ACC112 (cell line): ENCODE measurements around the gene MN1.

Experiments used
- H2AFZ ChIP-seq: fragments of 200-600 bp; sonication (generic); one replicate; pipeline ENCODE4 v1.6.0; 2017; ENCODE audit warnings: antibody characterized with exemption, low read length; ENCODE audit not compliant: unreplicated experiment
- H3K27ac ChIP-seq: fragments of 200-600 bp; sonication (generic); 2 replicates; pipeline ENCODE4 v1.5.1; 2014; ENCODE audit warnings: low read depth, mild to moderate bottlenecking, antibody characterized with exemption, low read length, moderate library complexity
- H3K27me3 ChIP-seq: fragments of 200-600 bp; sonication (generic); 2 replicates; pipeline ENCODE4 v1.6.1; 2014; ENCODE audit warnings: mild to moderate bottlenecking, antibody characterized with exemption, low read length, moderate library complexity, mixed read lengths; ENCODE audit not compliant: insufficient read depth
- H3K36me3 ChIP-seq: fragments of 200-600 bp; sonication (generic); 2 replicates; pipeline ENCODE4 v1.6.1; 2016; ENCODE audit warnings: mild to moderate bottlenecking, antibody characterized with exemption, low read length, moderate library complexity, mixed read lengths; ENCODE audit not compliant: insufficient read depth
- H3K4me1 ChIP-seq: fragments of 200-600 bp; sonication (generic); one replicate; pipeline ENCODE4 v1.6.1; 2016; ENCODE audit warnings: low read length, mixed read lengths; ENCODE audit not compliant: insufficient read depth, unreplicated experiment, control insufficient read depth
- H3K4me3 ChIP-seq: fragments of 200-600 bp; sonication (generic); 2 replicates; pipeline ENCODE4 v1.5.1; 2014; ENCODE audit warnings: mild to moderate bottlenecking, low read depth, low read length
- H3K79me2 ChIP-seq: fragments of 200-600 bp; sonication (generic); one replicate; pipeline ENCODE4 v1.6.0; 2016; ENCODE audit warnings: low read length; ENCODE audit not compliant: control insufficient read depth, unreplicated experiment, insufficient read depth

MN1 gene

GRCh38 chr22:27711012-27711411 lies 90.5 kb downstream of the MN1 start:
- Histone ChIP-seq H3K27me3 (no peaks in the 10 kb centered on the region), H3K27ac (no peak overlapping the region), H3K4me3 (no peak overlapping the region), H3K79me2 (no peaks in the 10 kb centered on the region), H3K4me1 (no peaks in the 10 kb centered on the region), H2AFZ (no peak overlapping the region), H3K36me3 (no peaks in the 10 kb centered on the region)

DNA sequence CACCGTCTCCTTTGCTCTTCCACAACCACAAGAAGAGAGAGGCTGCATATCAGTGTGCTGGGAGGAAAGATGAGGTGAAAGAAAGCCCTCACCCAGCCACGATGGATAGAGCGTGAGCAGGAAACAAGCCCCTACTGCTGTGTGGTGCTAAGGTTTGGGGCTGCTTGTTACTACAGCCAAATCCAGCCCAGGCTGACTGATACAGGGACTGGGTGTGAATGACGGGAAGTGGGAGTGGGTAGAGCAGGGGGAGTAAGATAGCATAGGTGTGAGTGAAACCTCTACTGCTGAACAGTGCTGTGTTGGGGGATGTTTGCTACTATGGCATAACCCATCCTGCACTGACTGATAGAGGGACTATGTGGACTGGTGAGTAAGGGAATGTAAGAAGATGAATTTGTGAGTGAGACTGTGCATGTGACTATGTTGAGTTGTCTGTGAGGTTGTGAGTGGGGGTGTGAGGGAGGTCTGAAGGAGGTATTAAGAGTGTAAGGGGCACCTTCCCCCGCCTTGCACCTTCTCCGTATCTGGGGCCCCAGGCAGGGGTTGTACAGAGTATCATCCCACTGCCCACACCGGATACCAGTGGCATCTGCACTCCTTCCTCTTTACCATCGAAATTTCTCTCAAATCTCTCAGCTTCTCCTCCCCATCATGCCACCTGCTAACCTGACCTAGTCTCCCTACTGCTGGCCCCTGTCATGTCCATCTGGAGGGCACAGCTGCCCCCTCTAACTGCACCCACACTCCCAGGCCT lies 91.5 kb downstream of the MN1 start:
- no peak overlapping the region for H3K4me3 ChIP-seq
- H3K27me3 ChIP-seq, result no peaks in the 10 kb centered on the region
- H3K4me1 ChIP-seq, result no peaks in the 10 kb centered on the region
- no peaks in the 10 kb centered on the region for H3K79me2 ChIP-seq
- no peak overlapping the region for H2AFZ ChIP-seq
- no peak overlapping the region for H3K27ac ChIP-seq
- H3K36me3 ChIP-seq, result no peaks in the 10 kb centered on the region

- Histone ChIP-seq H3K4me3 (no peak overlapping the region), H2AFZ (no peak overlapping the region), H3K79me2 (no peaks in the 10 kb centered on the region), H3K27me3 (no peaks in the 10 kb centered on the region), H3K27ac (no peak overlapping the region), H3K4me1 (no peaks in the 10 kb centered on the region), H3K36me3 (no peaks in the 10 kb centered on the region)
Measured at GRCh38 chr22:27706489-27706888, 95.1 kb downstream of the MN1 start.

GRCh38 chr22:27705408-27706080 lies 96.0 kb downstream of the MN1 start:
- no peak overlapping the region for H3K27ac ChIP-seq
- no peaks in the 10 kb centered on the region for H3K36me3 ChIP-seq
- H3K4me3 ChIP-seq, result no peak overlapping the region
- H3K4me1 ChIP-seq, result no peaks in the 10 kb centered on the region
- no peak overlapping the region for H2AFZ ChIP-seq
- no peaks in the 10 kb centered on the region for H3K79me2 ChIP-seq
- no peaks in the 10 kb centered on the region for H3K27me3 ChIP-seq

GRCh38 chr22:27704581-27704980 lies 97.0 kb downstream of the MN1 start:
- no peak overlapping the region for H3K27ac ChIP-seq
- H3K4me1 ChIP-seq, result no peaks in the 10 kb centered on the region
- H3K79me2 ChIP-seq, result no peaks in the 10 kb centered on the region
- no peak overlapping the region for H3K4me3 ChIP-seq
- no peaks in the 10 kb centered on the region for H3K36me3 ChIP-seq
- H2AFZ ChIP-seq, result no peak overlapping the region
- H3K27me3 ChIP-seq, result no peaks in the 10 kb centered on the region

DNA sequence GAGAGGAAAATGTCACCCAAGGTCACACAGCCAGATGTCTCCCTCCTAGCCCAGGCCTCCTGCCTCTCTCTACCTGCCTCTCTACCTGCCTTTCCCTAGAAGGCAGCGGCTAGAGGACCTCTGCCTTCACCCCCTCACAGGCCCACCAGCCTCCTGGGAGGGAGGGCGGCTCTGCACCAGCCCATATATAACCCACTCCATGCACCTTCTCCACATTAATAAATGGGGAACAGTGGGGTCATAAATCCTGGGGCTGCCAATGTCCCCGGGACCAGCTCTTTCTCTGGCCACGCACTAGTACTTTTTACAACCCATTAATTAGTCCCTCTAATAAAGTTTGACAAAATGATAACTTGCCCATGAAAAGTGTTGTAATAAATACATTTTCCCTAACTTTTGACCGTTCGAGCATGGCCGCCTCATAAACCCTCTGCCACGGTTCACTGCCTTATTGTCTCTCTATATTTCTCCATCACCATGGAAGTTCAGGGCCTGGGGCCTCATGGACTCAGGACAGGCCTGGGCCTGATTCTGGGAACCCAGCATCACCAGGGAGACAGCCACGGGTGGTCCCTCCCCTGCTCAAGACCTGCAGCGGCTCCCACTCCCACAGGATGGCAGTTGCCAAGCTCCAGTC lies 102.1 kb downstream of the MN1 start:
- Histone ChIP-seq H3K36me3 (no peaks in the 10 kb centered on the region), H2AFZ (no peak overlapping the region), H3K79me2 (no peaks in the 10 kb centered on the region), H3K4me1 (no peaks in the 10 kb centered on the region), H3K4me3 (no peak overlapping the region), H3K27ac (no peak overlapping the region), H3K27me3 (no peaks in the 10 kb centered on the region)

- Histone ChIP-seq H3K27ac (no peak overlapping the region), H3K36me3 (no peaks in the 10 kb centered on the region), H3K4me3 (no peak overlapping the region)
Measured at GRCh38 chr22:27698813-27699212, 102.7 kb downstream of the MN1 start.

More at GRCh38 chr22:27698813-27699212, 102.7 kb downstream of the MN1 start:
- H3K4me1 ChIP-seq, result no peaks in the 10 kb centered on the region
- H3K79me2 ChIP-seq, result no peaks in the 10 kb centered on the region
- H2AFZ ChIP-seq, result no peak overlapping the region
- H3K27me3 ChIP-seq, result no peaks in the 10 kb centered on the region
